NB4 (cell line): ENCODE results near the gene MAOB.

Source experiments
- DNase-seq: peaks from one replicate; pipeline ENCODE4 v3.0.0; 2010; ENCODE audit warnings: low read depth
- H3K4me3 ChIP-seq: one replicate; pipeline ENCODE4 v1.5.1; 2011; ENCODE audit warnings: mild to moderate bottlenecking, low read depth, low read length, moderate library complexity
- MYC ChIP-seq: IDR thresholded peaks from 2 replicates; pipeline ENCODE4 v1.6.1; 2011; ENCODE audit warnings: low read depth, low read length
- POLR2A ChIP-seq: IDR thresholded peaks from 2 replicates; pipeline ENCODE4 v1.6.1; 2011; ENCODE audit warnings: mild to moderate bottlenecking; ENCODE audit not compliant: insufficient read length; ENCODE audit errors: extremely low read depth
- TF ChIP-seq, protein P1 (sequence below): IDR thresholded peaks from 2 replicates; pipeline ENCODE4 v1.6.1; 2011; ENCODE audit warnings: low read depth, low read length
- TF ChIP-seq, protein P2 (sequence below): IDR thresholded peaks from one replicate; pipeline ENCODE4 v1.5.1; 2012; ENCODE audit warnings: low read depth, low read length

Gene MAOB

DNA sequence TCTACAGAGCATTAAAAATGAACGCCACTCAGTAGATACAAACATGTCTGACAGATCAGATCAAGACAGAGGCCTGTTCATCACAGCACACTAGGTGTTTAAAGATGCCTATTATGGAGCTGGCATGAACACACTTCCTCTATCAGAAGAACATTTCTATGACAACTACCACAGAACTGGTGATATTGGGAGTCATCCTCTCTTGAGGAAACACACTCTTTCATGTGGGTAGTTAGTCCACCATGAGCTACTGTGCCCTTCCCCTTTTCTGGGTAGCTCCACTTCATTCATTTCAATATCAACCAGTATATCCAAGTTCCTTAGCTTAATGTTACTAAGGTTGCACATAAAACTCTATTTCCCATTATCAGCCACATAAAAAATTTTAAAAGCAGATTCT, 46.7 kb downstream of the MAOB start:
- H3K4me3 ChIP-seq = no peak overlapping the region
- TF ChIP-seq, protein P1, sequence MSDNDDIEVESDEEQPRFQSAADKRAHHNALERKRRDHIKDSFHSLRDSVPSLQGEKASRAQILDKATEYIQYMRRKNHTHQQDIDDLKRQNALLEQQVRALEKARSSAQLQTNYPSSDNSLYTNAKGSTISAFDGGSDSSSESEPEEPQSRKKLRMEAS = no peak
- TF ChIP-seq POLR2A (no peak), MYC (no peak)
- TF ChIP-seq, protein P2, sequence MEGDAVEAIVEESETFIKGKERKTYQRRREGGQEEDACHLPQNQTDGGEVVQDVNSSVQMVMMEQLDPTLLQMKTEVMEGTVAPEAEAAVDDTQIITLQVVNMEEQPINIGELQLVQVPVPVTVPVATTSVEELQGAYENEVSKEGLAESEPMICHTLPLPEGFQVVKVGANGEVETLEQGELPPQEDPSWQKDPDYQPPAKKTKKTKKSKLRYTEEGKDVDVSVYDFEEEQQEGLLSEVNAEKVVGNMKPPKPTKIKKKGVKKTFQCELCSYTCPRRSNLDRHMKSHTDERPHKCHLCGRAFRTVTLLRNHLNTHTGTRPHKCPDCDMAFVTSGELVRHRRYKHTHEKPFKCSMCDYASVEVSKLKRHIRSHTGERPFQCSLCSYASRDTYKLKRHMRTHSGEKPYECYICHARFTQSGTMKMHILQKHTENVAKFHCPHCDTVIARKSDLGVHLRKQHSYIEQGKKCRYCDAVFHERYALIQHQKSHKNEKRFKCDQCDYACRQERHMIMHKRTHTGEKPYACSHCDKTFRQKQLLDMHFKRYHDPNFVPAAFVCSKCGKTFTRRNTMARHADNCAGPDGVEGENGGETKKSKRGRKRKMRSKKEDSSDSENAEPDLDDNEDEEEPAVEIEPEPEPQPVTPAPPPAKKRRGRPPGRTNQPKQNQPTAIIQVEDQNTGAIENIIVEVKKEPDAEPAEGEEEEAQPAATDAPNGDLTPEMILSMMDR = no peak
- peak; percentile 19 for DNase-seq

DNA sequence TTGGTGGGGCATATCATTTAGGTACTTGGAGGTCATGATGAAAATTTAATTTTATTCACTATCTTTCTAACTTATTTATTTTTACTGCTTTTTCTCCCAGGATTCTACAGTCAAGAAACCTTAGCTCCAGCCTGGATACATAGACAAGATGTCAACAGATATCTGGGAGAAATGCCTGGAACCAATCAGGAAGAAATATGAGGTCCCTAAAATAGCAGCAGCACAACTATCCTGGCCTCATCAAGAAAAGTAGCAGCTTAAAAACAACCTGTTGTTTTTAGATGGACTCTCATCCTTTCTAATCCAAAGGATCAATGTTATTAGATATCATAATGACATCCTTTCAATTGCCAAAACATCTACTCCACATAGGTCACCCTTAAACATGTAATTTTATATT, 54.5 kb downstream of the MAOB start:
- TF ChIP-seq, protein P1 = no peak
- TF ChIP-seq MYC = no peak
- no peak overlapping the region for H3K4me3 ChIP-seq
- DNase-seq = no peak

DNA sequence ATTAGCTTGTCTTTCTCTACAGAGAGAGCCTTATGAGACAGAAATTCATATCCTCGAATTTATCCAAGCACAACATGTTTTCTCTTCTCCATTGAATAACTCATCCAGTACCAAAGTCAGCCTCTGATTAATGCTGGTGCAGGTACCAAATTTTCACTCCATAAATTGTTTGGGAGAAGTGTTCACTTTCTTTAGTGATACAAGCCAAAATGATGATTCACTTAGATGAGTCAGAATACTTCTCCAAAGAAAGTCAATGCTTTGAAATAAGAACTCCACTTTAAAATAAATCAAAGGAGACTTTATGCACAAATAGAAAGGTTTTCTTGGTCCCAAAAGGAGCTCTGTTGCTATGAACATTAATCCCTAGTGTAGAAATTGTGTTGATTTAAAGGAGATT, 60.2 kb downstream of the MAOB start:
- TF ChIP-seq, protein P1 = no peak
- TF ChIP-seq MYC (no peak), POLR2A (no peak)
- TF ChIP-seq, protein P2 = no peak
- DNase-seq = no peak
- H3K4me3 ChIP-seq = no peak overlapping the region

DNA sequence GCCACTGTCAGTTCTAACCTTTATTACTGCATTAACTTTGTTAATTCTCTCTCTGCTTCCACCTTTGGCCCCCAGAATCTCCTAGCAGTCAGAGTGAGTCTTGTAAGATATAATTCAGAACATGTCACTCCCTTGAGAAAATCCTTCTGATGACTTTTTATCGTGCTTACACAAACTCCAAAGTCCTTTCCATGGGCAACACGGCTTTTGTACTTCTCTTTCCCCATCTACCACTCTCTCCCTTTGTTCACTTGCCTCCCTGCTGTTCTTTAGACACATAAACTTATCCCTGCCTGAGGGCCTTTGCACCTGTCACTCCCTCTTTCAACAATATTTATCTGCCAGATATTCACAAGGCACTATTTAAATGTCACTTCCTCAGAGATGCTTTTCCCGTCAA, 64.8 kb downstream of the MAOB start:
- TF ChIP-seq POLR2A (no peak), MYC (no peak)
- TF ChIP-seq, protein P2 = no peak
- TF ChIP-seq, protein P1 = no peak
- no peak for DNase-seq
- H3K4me3 ChIP-seq = no peak overlapping the region

DNA sequence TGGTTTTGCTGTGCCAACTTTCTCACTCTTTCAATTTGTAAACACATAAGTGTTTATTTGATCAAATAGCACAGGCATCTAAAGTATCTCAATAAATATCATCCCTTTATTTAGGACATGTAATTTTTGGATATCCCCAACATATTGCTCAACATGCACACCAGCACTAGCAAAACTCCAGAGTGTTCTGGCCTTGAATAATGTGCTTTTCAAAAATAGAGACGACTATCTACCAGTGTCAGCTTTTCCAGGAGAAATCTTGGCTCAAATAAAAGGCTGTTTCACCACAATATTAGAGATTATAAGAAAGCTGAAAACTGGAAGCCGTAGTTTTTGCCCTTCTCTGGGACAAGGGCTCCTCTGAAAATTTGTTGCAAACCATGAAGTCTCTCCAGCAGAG, 67.0 kb downstream of the MAOB start:
- DNase-seq = no peak
- H3K4me3 ChIP-seq = no peak overlapping the region
- TF ChIP-seq POLR2A = no peak
- TF ChIP-seq, protein P1 = no peak
- TF ChIP-seq MYC = no peak
- TF ChIP-seq, protein P2 = no peak

DNA sequence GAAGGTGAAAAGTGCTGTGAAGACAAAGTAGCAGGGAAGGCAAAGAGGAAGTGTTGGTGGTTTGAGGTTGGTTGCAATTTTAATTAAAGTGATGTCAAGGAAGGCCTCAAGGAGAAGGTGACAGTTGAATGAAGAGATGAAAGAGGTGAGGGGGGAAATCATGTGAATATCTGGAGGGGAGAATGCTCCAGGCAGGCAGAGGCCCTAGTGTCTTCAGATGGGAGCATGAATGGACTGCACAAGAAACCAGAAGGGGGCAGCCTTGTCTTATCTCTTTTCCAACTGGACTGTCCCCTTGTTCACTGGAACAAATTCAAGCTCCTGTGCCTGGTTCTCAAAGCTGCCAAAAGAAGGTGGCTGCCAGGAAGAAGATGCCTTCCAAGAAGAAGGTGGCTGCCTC, 68.4 kb downstream of the MAOB start:
- H3K4me3 ChIP-seq = no peak overlapping the region
- TF ChIP-seq, protein P1 = no peak
- TF ChIP-seq, protein P2 = peak; percentile 11
- DNase-seq = peak; percentile 30
